Muscle layer of duodenum (tissue), 2 donors: ENCODE data around the gene GALNTL6.

Experiments
- H3K27ac ChIP-seq: one replicate; pipeline ENCODE4 v1.7.0; 2013; ENCODE audit warnings: mild to moderate bottlenecking, low read length
- H3K27me3 ChIP-seq: one replicate; pipeline ENCODE4 v1.7.0; 2013; ENCODE audit warnings: low read depth, mild to moderate bottlenecking, control low read depth, low read length
- H3K36me3 ChIP-seq, 2 donors: one replicate each; pipeline ENCODE4 v1.7.0; 2013; ENCODE audit warnings: low read length in 2 of 2, control low read depth in 1 of 2, mild to moderate bottlenecking in 1 of 2; ENCODE audit not compliant: insufficient read depth in 2 of 2, control insufficient read depth in 1 of 2
- H3K4me1 ChIP-seq, 2 donors: one replicate each; pipeline ENCODE4 v1.7.0; 2013; ENCODE audit warnings: low read length in 2 of 2, mild to moderate bottlenecking in 2 of 2, control low read depth in 1 of 2, moderate library complexity in 1 of 2; ENCODE audit not compliant: insufficient read depth in 2 of 2, control insufficient read depth in 1 of 2
- H3K4me3 ChIP-seq, 2 donors: one replicate each; pipeline ENCODE4 v1.7.0; 2013; ENCODE audit warnings: low read length in 2 of 2, low read depth in 1 of 2, mild to moderate bottlenecking in 1 of 2
- H3K9me3 ChIP-seq, 2 donors: one replicate each; pipeline ENCODE4 v1.7.0; 2013; ENCODE audit warnings: low read length in 2 of 2, control low read depth in 1 of 2, mild to moderate bottlenecking in 1 of 2; ENCODE audit not compliant: control insufficient read depth in 1 of 2
- donor health status: healthy.

The GALNTL6 gene

GRCh38 chr4:171817026-171817425 is 3.8 kb downstream of the GALNTL6 start:
- Histone ChIP-seq H3K9me3 (no peaks in the 10 kb centered on the region), H3K4me3 (no peak overlapping the region), H3K27ac (no peak overlapping the region), H3K27me3 (peaks cover 20% of the 10 kb centered on the region), H3K36me3 (no peaks in the 10 kb centered on the region), H3K4me1 (peaks cover 0 to 15% of the 10 kb centered on the region in 2 donors)

- Histone ChIP-seq H3K4me1 (no peaks in the 10 kb centered on the region), H3K36me3 (no peaks in the 10 kb centered on the region), H3K27ac (no peak overlapping the region), H3K4me3 (no peak overlapping the region), H3K27me3 (no peaks in the 10 kb centered on the region), H3K9me3 (no peaks in the 10 kb centered on the region)
Measured at GRCh38 chr4:171834640-171835039, 21.4 kb downstream of the GALNTL6 start.

GRCh38 chr4:171843456-171843855 is 30.3 kb downstream of the GALNTL6 start:
- Histone ChIP-seq H3K27ac (no peak overlapping the region), H3K4me1 (no peaks in the 10 kb centered on the region), H3K9me3 (no peaks in the 10 kb centered on the region), H3K36me3 (no peaks in the 10 kb centered on the region), H3K4me3 (no peak overlapping the region), H3K27me3 (no peaks in the 10 kb centered on the region)

GRCh38 chr4:171846232-171846631 is 33.0 kb downstream of the GALNTL6 start:
- Histone ChIP-seq H3K4me1 (no peaks in the 10 kb centered on the region), H3K9me3 (no peaks in the 10 kb centered on the region), H3K36me3 (no peaks in the 10 kb centered on the region), H3K27me3 (no peaks in the 10 kb centered on the region), H3K4me3 (no peak overlapping the region), H3K27ac (no peak overlapping the region)

DNA sequence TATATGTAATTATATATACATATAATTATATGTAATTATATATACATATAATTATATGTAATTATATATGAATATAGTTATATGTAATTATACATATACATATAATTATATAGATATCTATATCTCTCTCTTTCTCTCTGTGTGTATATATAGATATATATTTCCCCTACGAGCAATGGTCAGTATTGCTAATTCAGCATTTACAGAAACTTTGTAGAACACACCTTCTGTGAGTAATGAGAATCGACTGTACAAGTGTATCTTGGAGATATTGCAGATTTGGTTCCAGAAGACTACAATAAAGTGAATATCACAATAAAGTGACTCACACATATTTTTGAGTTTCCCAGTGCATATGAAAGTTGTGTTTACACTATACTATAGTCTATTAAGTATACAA is 33.7 kb downstream of the GALNTL6 start:
- no peak overlapping the region for H3K4me3 ChIP-seq
- no peaks in the 10 kb centered on the region for H3K27me3 ChIP-seq
- no peaks in the 10 kb centered on the region for H3K9me3 ChIP-seq

GRCh38 chr4:171847751-171848150 is 34.5 kb downstream of the GALNTL6 start:
- Histone ChIP-seq H3K4me1 (no peaks in the 10 kb centered on the region), H3K27me3 (no peaks in the 10 kb centered on the region), H3K4me3 (no peak overlapping the region), H3K9me3 (no peaks in the 10 kb centered on the region), H3K36me3 (no peaks in the 10 kb centered on the region), H3K27ac (no peak overlapping the region)

More for the DNA sequence above, 33.7 kb downstream of the GALNTL6 start:
- Histone ChIP-seq H3K36me3 (no peaks in the 10 kb centered on the region), H3K4me1 (no peaks in the 10 kb centered on the region), H3K27ac (no peak overlapping the region)

GRCh38 chr4:171849686-171850222 is 36.5 kb downstream of the GALNTL6 start:
- H3K4me1 ChIP-seq = no peaks in the 10 kb centered on the region
- H3K36me3 ChIP-seq = no peaks in the 10 kb centered on the region
- no peaks in the 10 kb centered on the region for H3K27me3 ChIP-seq
- no peak overlapping the region for H3K27ac ChIP-seq
- H3K9me3 ChIP-seq = no peaks in the 10 kb centered on the region
- H3K4me3 ChIP-seq = no peak overlapping the region

GRCh38 chr4:171851295-171851694 is 38.1 kb downstream of the GALNTL6 start:
- H3K9me3 ChIP-seq = no peaks in the 10 kb centered on the region
- no peaks in the 10 kb centered on the region for H3K27me3 ChIP-seq
- H3K4me3 ChIP-seq = no peak overlapping the region
- no peak overlapping the region for H3K27ac ChIP-seq
- H3K4me1 ChIP-seq = no peaks in the 10 kb centered on the region
- no peaks in the 10 kb centered on the region for H3K36me3 ChIP-seq

- Histone ChIP-seq H3K27me3 (no peaks in the 10 kb centered on the region), H3K9me3 (no peaks in the 10 kb centered on the region), H3K4me1 (no peaks in the 10 kb centered on the region), H3K27ac (no peak overlapping the region), H3K4me3 (no peak overlapping the region), H3K36me3 (no peaks in the 10 kb centered on the region)
Measured at GRCh38 chr4:171857302-171858012, 44.3 kb downstream of the GALNTL6 start.

DNA sequence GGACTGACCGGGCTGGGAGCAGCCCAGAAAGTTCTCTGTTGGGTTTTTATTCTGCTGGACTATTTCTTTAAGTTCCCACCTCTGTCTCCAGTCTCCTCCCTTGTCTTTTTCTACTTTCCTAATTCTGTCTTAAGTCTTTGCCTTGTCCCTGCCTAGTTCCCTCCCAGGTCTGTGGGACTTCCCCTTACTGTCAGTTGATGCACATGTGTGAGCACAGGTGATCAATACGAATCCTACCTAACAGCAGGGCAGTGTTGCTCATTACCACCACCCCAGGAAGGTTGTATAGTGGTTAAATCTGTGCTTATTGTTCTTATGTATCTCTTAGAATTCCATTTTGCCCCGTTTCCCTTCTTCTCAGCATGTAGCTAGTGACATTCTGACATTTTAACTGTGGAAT is 62.1 kb downstream of the GALNTL6 start:
- H3K4me3 ChIP-seq = no peak overlapping the region
- no peak overlapping the region for H3K27ac ChIP-seq
- no peaks in the 10 kb centered on the region for H3K9me3 ChIP-seq
- H3K27me3 ChIP-seq = no peaks in the 10 kb centered on the region
- no peaks in the 10 kb centered on the region for H3K36me3 ChIP-seq
- H3K4me1 ChIP-seq = no peaks in the 10 kb centered on the region

GRCh38 chr4:171876636-171877035 is 63.4 kb downstream of the GALNTL6 start:
- H3K27ac ChIP-seq = no peak overlapping the region
- no peaks in the 10 kb centered on the region for H3K9me3 ChIP-seq
- no peaks in the 10 kb centered on the region for H3K27me3 ChIP-seq
- no peaks in the 10 kb centered on the region for H3K4me1 ChIP-seq
- no peaks in the 10 kb centered on the region for H3K36me3 ChIP-seq
- H3K4me3 ChIP-seq = no peak overlapping the region

DNA sequence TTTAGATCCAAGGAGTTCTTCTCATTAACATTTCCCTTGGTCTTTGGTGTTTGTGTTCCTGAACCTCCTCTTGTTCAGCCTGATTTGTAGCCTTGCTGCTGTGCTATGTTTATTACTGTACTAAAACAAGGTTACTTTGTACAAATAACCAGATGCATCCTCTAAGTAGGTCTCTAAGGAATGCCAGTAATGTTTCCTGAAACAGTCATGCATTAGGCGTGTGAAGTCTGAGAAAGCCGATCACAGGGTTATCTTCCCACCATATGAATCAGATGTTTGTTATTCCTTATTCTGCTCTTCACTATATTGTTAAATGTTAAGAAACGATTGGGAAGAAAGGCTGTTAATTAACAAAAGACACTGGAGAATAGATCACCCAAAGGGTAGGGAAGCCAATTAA is 66.9 kb downstream of the GALNTL6 start:
- no peaks in the 10 kb centered on the region for H3K4me1 ChIP-seq
- no peaks in the 10 kb centered on the region for H3K27me3 ChIP-seq
- no peak overlapping the region for H3K27ac ChIP-seq
- H3K36me3 ChIP-seq = no peaks in the 10 kb centered on the region
- no peak overlapping the region for H3K4me3 ChIP-seq
- no peaks in the 10 kb centered on the region for H3K9me3 ChIP-seq
